HPDE6-E6E7 (cell line): ENCODE measurements around the gene KIAA1191.
"Not testable (repeated sequence)": the region's sequence is repeated elsewhere in the genome, so short reads cannot be mapped to it uniquely, and the experiment has no call there.

ENCODE experiments used
- DNase-seq: peaks from one replicate; pipeline ENCODE4 v3.0.0; 2011; ENCODE audit warnings: missing footprints; ENCODE audit errors: extremely low spot score

KIAA1191 gene, protein sequence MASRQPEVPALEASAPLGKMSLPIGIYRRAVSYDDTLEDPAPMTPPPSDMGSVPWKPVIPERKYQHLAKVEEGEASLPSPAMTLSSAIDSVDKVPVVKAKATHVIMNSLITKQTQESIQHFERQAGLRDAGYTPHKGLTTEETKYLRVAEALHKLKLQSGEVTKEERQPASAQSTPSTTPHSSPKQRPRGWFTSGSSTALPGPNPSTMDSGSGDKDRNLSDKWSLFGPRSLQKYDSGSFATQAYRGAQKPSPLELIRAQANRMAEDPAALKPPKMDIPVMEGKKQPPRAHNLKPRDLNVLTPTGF

DNA sequence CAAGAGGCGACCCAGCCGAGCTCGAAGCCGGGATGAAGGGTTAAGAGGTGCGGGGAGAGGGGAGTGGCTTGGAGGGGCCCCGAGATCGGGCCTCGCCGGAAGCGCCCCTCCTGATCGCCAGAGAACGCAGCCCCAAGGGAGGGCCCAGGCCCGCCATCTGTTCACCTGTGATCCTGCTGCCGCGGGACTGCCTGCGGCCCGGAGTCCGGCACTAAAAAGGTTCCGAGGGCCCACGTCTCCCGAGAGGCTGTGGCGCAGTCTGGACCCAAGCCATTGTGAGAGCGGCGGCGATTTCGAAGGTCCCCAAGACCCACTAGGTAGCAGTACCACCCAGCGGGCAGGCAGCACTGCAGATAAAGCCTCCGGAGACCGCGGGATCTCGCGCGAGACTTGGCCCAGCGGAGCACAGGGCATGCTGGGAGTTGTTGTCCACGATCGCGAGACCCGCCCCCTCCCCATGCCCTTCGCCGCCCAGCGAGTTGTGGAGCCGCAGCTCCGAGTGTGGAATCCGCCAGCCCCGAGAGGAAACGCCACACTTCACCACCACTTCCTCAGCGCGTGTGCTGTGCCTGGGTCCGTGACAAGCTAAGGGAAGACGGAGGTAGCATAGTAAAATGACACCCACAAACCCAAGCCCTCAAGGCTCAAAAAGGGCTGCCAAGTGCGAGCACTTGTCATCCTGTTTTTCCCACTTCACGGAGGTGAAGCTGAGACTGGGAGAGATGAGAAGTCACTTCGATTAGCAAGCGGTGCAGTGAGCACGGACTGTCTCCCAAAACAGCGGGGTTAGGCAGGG lies at the start of gene KIAA1191:
KIAA1191 (minus strand) TSS at position 328 of the 796 bp plus-strand sequence. CDS start 2,256 bp downstream, outside the sequence.
- DNase-seq, result peak; percentile 88

DNA sequence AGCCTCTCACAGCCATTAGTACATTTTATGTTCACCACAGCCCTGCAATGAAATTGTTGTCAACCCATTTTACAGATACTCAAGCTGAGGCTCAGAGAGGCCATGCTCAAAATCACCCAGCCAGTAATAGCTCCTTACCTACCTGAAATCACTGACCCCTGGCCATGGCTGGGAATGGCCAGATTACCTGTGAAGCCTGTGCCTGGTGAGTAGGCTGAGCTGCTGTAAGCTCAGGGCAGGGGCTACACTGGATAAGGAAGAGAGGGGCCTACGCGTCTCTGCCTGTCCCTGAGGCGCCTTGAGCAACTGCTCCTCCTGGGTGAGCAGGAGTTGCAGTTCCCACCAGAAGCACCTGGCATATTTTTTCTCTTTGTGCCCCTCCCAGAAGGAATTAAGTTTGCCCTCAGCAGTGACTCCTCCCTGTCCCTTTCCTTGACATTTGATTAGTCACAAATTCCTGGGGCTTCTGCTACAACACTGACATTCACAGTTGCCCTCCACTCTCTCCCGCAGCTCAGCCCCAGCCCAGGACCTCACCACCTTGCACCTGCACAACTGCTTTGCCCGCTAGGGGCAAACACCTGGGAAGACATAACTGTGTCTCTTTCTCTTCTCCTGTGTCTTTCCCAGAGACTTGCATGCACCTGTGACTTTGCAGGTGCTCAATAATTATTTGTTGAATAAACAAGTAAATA lies 49.1 kb upstream of the KIAA1191 start:
- DNase-seq, result peak; percentile 71

DNA sequence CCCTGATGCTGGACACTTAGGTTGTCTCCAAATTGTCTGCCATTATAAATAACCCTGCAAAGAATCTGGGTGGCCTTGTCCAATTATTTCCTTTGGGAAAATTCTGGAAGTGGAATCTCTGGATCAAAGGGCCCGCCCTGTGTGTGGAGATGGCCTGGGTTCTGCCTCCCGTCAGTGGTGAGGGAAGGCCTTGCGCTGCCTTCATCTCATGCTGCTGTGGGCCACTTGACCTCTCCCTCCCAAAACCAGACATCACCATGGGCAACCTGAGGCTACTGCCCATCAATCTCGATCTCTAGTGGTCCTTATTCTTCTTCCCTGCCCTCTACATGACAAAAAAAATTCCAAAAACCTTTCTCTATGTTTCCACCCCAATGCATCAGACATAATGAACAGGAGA lies 48.2 kb upstream of the KIAA1191 start:
- DNase-seq, result no peak

DNA sequence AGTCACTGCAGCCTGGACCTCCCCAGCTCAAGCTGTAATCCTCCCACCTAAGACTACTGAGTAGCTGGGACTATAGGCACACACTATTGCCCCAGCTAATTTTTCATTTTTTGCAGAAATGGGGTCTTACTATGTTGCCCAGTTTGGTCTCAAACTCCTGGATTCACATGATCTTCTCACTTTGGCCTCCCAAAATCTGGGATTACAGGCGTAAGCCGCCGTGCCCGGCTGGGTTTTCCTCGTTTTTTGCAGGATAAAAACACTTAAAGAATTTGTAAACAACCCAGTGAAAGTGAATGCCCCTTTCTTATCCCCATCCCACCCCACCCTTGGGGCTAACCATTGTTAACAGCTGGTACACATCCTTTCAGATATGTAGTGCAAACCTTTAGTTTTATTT lies 47.0 kb upstream of the KIAA1191 start:
- DNase-seq, result no peak

DNA sequence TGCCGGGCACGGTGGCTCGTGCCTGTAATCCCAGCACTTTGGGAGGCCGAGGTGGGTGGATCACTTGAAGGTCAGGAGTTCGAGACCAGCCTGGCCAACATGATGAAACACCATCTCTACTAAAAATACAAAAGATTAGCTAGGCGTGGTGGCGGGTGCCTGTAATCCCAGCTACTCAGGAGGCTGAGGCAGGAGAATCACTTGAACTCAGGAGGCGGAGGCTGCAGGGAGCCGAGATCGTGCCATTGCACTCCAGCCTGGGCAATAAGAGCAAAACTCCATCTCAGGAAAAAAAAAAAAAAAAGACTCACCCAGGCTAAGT lies 46.6 kb upstream of the KIAA1191 start:
- DNase-seq, result not testable (repeated sequence)

DNA sequence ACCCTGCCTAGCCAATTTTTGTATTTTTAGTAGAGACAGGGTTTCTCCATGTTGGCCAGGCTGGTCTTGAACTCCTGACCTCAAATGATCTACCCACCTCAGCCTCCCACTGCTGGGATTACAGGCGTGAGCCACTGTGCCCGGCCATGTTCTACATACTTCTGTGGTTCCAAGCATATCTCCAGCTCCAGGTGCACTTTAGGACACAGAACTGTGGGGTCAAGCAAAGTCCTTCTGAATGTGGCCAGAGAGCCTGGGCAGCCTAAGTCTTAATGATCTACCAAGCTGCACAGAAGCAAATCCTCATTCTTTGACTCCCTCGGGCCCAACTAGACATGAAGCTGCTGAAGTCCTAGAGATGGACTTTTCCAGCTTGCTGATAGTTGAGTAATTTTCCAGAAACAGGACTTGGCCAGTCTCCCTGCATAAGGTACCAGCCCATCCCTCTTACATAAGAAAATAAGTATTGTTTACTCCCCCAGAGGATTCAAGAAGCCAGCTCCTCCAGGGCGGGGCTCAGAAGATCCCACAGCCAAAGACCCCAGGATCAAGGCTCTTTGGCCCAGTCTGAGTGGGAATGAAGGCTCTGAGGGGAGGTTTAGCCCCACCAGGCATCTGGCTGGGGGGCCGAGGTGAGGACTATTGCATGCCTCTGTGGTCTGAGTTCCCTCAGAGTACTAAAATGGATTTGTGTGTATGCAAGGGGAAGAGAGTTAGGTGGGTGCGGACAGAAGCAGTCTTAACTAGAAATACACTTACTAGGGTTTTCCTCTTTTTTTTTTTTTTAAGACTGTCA lies 46.1 kb upstream of the KIAA1191 start:
- DNase-seq, result no peak

DNA sequence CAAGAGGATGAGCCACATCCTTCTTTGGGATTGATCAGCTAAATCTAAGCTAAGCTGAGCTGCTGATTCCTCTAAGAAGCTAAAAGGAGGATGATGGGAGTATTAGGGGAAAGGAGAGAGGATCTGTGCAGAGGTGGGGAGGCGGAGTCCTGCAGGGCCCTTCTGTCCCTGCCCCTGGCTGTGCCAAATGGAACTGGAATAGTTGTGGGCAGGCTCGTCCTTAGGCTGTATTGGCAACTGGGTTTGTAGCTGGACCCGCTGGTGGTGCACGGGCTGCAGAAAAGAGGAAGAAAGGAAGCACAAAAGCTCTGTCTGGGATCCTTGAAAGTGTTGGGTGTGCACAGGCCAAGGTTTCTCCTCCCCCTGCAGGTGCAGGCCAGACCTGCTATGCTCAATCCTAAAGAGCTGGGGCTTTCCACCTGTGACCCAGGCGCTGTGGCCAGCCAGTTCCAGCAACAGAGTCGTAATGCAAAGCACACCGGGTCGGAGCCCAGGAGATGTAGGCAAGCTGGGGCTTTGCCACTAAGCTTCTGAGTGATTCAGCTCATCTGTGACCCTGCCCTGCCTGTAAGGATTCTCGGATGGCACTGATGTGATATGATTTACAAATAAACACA lies 45.0 kb upstream of the KIAA1191 start:
- DNase-seq, result no peak

DNA sequence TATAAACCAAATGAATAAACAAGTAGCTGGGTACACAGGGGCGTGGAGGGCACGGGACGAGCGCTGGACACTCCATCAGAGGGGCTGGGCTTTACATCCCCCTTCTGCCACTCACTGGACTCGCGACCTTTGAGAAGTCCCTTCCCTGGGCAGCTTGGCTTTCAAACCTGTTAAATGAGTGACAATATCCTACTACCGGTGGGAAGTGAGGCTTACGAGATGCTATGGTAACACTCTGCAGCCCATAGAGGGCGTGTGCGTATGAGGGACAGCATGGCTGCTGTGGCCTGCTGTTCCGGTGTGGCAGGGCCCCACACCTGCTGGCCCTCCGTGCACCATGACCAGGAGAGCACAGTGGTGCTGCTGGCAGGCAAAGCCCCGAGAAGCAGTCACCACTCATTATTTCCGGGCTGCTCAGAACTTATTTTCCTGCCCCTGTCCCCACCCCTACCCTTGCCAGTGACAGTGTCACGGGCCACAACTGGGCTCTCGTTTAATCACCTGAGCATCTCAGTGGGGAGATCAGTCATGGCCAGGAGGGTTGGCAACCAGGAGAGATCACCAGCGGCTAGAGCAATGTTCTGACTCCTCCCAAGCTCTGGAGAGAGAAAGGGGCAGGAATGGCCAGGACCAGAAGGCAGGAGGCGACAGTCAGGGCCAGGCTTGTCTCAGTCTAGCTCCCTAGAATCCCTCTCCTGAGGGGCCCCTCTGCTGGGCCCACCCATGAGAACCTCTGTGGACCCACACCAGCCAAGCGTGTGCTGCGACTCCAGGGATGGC lies 44.3 kb upstream of the KIAA1191 start:
- no peak for DNase-seq

DNA sequence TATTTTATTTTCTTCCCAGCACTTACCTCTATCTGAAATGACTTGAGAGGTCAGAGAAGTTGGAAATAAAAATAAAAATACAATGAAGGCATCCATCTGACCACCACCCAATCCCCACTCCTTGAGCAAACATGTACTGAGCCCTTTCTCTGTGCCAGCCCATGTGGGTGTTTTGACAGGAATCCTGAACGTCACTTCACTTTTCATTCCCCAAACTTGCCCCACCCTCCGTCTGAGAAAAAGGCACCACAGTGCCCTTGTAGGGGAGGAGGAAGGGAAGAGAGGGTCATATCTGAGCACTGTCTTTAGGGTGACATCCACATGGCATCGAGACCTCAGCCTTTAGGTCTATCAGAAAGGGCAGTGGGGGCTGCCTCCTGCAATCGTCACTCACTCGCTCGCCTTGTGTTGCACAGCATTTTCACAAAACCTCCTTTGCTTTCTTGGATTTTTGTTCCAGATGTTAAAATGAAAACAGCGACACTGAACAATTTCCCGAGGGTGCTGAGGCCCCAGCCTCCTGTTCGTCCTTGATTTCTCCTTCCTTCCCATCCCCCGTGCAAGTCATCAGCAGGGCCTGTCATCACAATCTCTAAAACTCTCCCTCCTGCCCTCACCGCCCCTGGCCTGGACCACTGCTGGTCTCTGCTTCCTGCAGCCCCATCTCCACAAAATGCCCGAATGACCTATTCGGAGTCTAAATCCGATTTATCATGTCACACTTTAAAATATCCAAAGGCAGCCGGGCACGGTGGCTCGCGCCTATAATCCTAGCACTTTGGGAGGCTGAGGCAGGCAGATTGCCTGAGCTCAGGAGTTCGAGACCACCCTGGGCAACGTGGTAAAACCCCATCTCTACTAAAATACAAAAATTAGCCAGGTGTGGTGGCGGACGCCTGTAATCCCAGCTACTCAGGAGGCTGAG lies 40.0 kb upstream of the KIAA1191 start:
- no peak for DNase-seq

DNA sequence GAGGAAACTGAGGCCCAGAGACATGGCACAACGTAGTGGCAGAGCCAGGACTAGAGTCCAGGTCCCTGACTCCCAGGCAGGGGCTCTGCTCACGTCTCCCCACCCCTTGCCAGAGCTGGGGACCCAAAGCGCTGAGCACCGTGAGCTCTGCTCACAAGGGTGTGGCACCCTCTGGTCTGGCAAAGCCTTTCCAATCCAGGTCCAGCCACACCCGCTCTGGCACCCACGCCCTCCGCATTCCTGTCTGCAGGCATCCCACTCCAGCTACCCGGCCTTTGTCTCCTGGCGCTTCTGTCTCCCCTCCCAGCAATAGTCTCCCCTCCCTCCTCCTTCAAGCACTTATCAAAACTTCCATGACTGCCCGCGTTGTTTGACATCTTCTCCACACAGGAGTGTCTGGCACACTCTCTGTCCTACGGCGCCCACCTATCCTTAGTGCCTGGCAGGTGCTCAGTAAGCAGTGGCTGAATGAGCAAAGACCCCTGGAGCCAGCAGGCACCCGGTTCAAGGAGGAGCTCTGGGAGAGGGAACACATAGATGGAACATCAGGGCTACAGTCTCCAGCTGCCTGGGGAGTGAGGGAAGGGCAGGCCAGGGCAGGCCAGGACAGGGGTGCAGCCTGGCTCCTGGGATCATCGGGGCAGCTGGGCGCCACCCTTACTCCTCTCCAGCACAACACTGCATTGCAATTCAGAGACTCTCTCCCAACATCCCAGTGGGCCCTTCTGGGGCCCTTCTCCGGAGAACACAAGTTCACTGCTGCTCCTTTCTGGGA lies 39.0 kb upstream of the KIAA1191 start:
- peak; percentile 36 for DNase-seq

DNA sequence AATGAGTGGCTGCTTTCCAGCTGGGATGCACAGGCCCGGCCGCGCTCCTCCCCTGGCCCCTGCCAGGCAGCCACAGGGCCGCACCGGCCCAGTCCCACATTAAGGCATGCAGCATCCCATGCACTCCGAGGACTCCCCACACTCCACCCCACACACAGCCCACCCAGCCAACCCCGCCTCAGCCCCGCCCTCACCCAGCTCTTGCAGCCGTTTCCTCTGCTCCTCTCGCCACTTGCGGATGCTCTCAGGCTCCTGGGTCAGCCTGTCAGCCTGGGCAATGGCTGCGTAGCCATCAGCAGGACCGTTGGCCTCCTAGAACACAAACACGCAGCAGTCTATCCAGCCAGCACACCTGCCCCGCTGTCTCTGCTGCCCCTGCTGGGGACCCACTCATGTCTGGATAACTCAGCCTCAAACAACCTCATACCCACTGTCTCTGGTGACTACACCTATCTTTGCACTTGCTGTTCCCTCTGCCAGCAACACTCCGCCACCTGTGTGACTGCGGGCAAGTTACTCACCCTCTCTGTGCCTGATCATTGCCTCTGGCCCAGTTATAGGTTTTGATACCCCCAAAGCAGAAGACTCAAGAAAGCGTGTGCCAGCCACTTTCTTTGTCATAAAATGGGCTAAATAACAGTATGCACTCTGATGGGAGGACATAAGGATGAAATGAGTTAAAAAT lies 36.3 kb upstream of the KIAA1191 start:
- DNase-seq, result no peak

DNA sequence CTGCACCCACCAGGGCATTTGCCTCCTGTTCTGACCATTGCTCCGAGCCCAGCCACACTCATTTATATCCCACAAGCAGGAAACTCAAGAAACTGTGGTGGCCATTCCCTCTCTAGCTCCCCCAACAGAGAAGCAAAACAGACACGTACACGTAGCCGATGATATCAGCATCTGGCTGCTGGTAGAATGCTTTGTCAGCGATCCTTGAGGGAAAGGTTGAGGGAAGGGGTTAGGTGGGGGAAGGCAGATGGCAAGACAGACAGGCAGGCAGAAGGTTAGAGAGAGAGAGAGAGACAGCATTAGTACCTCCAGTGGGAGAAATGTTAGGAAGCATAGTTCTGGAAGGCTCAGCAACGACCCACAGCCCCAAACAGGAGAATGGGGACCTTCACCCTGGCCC lies 34.8 kb upstream of the KIAA1191 start:
- DNase-seq, result no peak

DNA sequence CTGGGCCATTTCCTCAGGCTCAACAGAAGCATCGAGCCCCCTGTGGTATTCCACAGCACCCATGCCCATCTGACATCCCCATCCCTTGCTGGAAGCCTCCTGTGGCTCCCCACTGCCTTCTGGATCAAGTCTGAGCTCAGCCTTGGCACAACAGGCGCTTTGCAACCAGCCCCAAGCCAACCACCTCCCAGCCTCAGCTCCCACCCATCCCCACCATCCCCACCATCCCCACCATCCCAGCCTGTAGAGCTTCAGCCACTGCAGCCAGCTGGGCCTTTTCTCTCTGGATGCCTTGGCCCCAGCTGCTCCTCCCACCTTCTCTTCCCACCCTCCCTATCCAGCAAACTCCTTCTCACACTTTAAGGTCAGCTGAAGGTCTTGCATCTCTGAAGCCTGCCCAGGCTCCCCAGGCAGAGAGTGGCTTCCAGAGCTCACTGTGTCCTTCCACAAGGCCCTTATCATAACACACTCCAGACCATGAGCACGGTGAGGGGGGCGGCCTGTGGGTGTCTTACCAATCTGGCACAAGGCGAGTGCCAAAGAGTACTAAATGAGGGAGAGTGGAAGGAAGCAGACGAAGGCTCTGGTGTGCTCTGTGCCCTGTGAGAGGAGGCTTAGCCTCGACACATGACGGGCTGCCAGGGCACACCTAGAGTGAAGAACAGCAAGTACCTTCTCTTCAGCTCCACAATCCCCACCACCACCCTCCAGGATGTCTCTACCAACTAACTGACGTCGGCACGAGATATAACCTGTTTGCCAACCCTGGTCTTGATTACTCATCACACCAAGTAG lies 33.5 kb upstream of the KIAA1191 start:
- no peak for DNase-seq

DNA sequence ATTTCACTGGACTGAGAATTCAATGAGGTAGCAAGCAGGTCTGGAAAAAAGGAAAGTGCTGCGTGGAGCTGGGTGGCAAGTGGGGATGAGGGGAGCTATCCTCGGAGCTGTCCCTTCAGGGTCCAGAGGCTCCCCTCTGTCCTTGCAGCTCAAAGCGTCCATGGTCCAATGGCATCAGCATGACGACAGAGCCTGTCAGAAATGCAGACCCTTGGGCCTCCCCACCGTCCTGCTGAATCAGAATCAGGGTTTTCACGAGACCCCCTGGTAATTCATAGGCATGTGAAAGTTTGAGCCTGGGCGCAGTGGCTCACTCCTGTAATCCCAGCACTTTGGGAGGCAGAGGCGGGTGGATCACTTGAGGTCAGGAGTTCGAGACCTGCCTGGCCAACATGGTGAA lies 32.5 kb upstream of the KIAA1191 start:
- no peak for DNase-seq

DNA sequence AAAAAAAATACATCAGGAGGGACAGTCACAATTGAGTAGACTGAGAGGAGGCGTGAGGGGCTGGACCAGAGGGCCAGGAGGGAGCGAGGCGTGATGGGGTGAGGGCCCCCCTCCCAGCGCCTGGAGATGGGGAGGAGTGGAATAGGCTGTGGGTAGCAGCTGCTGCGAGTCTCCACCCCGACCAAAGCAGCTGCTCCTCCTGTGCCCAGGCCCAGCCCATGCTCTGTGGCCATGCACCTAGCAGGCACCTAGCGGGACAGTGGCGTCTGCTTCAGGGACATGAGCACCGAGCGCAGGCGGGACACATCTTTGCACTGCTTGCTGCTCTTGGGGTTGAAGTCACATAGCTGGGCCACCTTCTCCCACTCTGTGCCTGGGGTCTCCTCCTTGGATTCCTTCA lies 31.0 kb upstream of the KIAA1191 start:
- no peak for DNase-seq

DNA sequence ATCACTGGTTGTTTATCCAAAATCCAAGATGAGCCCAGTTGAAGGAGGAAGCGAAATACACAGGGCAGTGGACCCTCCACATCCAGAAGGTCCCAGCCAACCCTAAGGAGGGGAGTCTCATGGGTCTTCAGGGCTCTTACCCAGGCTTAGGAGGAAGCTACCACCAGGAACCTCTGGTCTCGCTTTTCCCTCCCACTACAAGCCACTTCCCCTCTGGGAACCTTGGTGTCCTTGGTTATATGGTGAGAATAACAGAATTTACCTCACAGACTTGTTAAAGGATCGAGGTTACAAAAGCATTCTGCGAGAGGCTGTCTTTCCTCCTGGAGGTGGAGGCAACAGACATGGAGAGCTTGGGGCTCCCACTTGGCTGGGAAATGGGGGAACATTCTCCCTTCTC lies 30.4 kb upstream of the KIAA1191 start:
- DNase-seq, result no peak

DNA sequence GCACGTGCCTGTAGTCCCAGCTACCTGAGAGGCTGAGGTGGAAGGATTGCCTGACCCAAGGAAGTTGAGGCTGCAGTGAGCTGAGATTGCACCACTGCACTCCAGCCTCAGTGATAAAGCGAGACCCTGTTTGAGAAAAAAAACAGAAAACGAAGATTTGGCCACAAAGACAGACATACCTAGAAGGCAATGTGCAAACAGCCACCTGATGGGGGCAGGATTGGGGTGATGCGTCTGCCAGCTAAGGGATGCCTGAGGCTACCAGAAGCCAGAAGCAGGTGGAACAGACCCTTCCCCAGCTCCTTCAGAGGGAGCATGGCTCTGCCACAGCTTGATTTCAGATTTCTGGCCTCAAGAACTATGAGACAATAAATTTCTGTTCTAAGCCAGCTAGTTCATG lies 29.9 kb upstream of the KIAA1191 start:
- DNase-seq, result no peak
